ENCODE data around the gene RBM22. TPM values are rescaled to one million over a fixed set of nuclear protein-coding genes. Genes with fewer than 3 reads are reported as not detected.

RBM22 gene
- total RNA-seq, 1 donor from 2014 or later = 30.5 TPM

- intact Hi-C loops (cut with DNase I) = no loop called here
Measured at GRCh38 chr5:150644058-150644457, 56.8 kb downstream of the RBM22 start.

GRCh38 chr5:150642991-150643710, 57.7 kb downstream of the RBM22 start:
- ATAC-seq (no peak), DNase-seq (ENCODE audit: missing footprints) (no peak)
- intact Hi-C loops (cut with DNase I) = no loop called here

More at GRCh38 chr5:150644058-150644457, 56.8 kb downstream of the RBM22 start:
- ATAC-seq (no peak), DNase-seq (ENCODE audit: missing footprints) (no peak)

GRCh38 chr5:150642567-150642927, 58.3 kb downstream of the RBM22 start:
- DNase-seq (ENCODE audit: missing footprints) (no peak), ATAC-seq (peak; percentile 26)
- intact Hi-C loops (cut with DNase I) = no loop called here

- ATAC-seq = no peak
- no peak for DNase-seq (ENCODE audit: missing footprints)
- intact Hi-C loops (cut with DNase I) = loop anchor here (2.0 kb wide), 1 partner anchor 15 kb away; no protein-coding TSS in a partner anchor
Measured at GRCh38 chr5:150641824-150642566, 58.9 kb downstream of the RBM22 start.

- DNase-seq (ENCODE audit: missing footprints) (no peak), ATAC-seq (peak; percentile 32)
- intact Hi-C loops (cut with DNase I) = loop anchor here (2.0 kb wide), 1 partner anchor 14 kb away; no protein-coding TSS in a partner anchor
Measured at GRCh38 chr5:150641006-150641570, 59.8 kb downstream of the RBM22 start.

Other genes with a start within 250 kb of the RBM22 start
- gene NDST1, start 192.9 kb downstream of the RBM22 start, total RNA-seq = 60.4 TPM
- gene SYNPO, start 60.4 kb downstream of the RBM22 start, total RNA-seq = 587 TPM
- 5.5 TPM for gene MYOZ3, start 39.8 kb downstream of the RBM22 start, total RNA-seq
- 46.4 TPM for gene DCTN4, start 58.0 kb upstream of the RBM22 start, total RNA-seq
- 19.8 TPM for gene SMIM3, start 77.7 kb upstream of the RBM22 start, total RNA-seq
- not detected for gene IRGM, start 145.5 kb upstream of the RBM22 start, total RNA-seq
- gene ZNF300, start 203.9 kb upstream of the RBM22 start, total RNA-seq = 0.76 TPM